Measurements from ENCODE around the gene CHCHD6. TPM values are rescaled to one million over a fixed set of nuclear protein-coding genes. Genes with fewer than 3 reads are reported as not detected.

Gene CHCHD6
- total RNA-seq, 3 donors from 2014 or later (not counting 1 experiment from before 2014, with no cell fraction given): 5.3 to 9.9 (median 8.3) TPM

DNA sequence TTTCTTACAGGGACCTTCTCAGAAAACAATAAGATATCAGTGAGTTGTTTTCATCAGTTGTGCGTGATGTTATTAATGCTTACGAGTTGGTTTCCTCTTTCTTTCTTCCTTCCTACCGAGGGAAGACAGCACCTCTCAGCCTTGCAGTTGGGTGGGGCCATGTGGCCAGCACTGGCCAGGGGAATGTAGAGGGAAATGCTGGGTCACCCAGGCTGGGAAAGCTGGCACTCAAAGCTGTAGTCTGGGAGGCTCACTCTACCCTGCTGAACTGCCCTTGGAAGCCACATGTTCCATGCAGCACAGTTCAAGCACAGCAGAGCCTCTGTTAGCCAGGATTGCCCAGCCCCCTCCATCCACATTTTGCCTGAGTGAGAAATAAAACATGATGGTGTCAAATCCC, 10.1 kb upstream of the CHCHD6 start:
- no peaks in the 10 kb centered on the region for H3K36me3 ChIP-seq (ENCODE audit: control insufficient read depth, insufficient read depth, low read length)
- no peaks in the 10 kb centered on the region for H3K27me3 ChIP-seq (ENCODE audit: control insufficient read depth, insufficient read depth, low read length)
- Mint-ChIP-seq H3K36me3 (no peaks in the 10 kb centered on the region), H3K4me1 (no peaks in the 10 kb centered on the region), H3K4me3 (no peak overlapping the region), H3K27me3 (ENCODE audit: low read depth in 2 of 2) (peaks cover 32 to 34% of the 10 kb centered on the region in 2 donors), H3K9me3 (no peaks in the 10 kb centered on the region), H3K27ac (no peak overlapping the region)
- TF ChIP-seq, protein P1, sequence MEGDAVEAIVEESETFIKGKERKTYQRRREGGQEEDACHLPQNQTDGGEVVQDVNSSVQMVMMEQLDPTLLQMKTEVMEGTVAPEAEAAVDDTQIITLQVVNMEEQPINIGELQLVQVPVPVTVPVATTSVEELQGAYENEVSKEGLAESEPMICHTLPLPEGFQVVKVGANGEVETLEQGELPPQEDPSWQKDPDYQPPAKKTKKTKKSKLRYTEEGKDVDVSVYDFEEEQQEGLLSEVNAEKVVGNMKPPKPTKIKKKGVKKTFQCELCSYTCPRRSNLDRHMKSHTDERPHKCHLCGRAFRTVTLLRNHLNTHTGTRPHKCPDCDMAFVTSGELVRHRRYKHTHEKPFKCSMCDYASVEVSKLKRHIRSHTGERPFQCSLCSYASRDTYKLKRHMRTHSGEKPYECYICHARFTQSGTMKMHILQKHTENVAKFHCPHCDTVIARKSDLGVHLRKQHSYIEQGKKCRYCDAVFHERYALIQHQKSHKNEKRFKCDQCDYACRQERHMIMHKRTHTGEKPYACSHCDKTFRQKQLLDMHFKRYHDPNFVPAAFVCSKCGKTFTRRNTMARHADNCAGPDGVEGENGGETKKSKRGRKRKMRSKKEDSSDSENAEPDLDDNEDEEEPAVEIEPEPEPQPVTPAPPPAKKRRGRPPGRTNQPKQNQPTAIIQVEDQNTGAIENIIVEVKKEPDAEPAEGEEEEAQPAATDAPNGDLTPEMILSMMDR (IDR thresholded peaks at IDR 0.05): no peak
- DNase-seq (no peak), ATAC-seq (no peak)
- 17% methylated on average over 2 of the region's 3 CpGs for WGBS (ENCODE audit: insufficient coverage)
- no peak overlapping the region for H3K27ac ChIP-seq (ENCODE audit: low read length)
- intact Hi-C loops (cut with micrococcal nuclease): no loop called here
- H3K9me3 ChIP-seq (ENCODE audit: control insufficient read depth, insufficient read depth, low read length): no peaks in the 10 kb centered on the region
- no peak overlapping the region for H3K4me3 ChIP-seq (ENCODE audit: low read length)
- H3K4me1 ChIP-seq (ENCODE audit: control insufficient read depth, insufficient read depth, low read length): no peaks in the 10 kb centered on the region

DNA sequence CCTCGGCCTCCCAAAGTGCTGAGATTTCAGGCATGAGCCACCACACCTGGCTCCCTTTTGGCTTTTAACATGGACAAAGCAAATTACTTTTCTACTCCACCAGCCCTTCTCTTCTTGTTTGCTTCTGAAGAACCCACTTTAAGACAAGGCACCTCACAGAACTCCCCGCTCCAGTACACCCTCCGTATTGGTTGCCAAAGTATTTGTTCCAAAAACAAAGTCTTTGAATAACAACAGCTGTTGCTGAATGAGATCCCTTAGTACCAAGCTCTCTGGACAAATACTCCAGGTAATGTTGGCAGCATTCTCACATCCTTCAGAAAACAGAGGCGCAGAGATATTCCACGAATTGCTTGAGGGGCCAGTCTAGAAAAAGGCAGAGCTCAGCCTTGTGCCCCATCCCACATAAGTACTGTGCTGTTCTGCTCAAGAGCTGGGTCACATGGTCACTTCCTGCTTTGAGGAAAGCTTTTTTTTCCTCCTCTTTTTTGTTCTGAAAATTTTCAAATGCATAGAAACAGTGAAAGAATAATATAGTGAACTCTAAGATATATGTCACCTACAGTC, 7.3 kb upstream of the CHCHD6 start:
- H3K27me3 Mint-ChIP-seq (ENCODE audit: low read depth in 2 of 2): peaks cover 42 to 53% of the 10 kb centered on the region in 2 donors
- 83% methylated on average over 5 of the region's 5 CpGs for WGBS (ENCODE audit: insufficient coverage)
- TF ChIP-seq, protein P1 (IDR thresholded peaks at IDR 0.05): no peak

DNA sequence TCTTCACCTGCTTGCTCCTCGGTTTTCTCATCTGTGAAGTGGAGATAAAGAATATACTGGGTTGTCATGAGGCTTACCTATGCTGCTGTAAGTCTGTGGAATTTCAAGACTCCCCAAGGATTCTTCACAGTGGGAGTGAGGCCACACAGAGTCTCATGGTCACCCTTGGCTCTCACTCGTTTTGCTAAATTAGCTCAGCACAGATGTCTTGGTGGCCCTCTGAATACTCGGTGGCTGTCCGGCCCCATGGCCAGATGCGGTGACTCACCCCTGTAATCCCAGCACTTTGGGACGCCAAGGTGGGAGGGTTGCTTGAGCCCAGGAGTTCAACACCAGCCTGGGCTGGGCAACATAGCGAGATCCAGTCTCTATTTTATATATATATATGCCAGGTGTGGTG, 5.0 kb upstream of the CHCHD6 start:
- no peaks in the 10 kb centered on the region for H3K36me3 ChIP-seq (ENCODE audit: control insufficient read depth, insufficient read depth, low read length)
- no peaks in the 10 kb centered on the region for H3K36me3 Mint-ChIP-seq
- peaks cover 8% of the 10 kb centered on the region in 2 donors for H3K4me1 Mint-ChIP-seq
- intact Hi-C loops (cut with micrococcal nuclease): no loop called here
- H3K27me3 Mint-ChIP-seq (ENCODE audit: low read depth in 2 of 2): peaks cover 54 to 66% of the 10 kb centered on the region in 2 donors
- peaks cover 6% of the 10 kb centered on the region for H3K27me3 ChIP-seq (ENCODE audit: control insufficient read depth, insufficient read depth, low read length)
- no peak overlapping the region for H3K27ac Mint-ChIP-seq
- H3K27ac ChIP-seq (ENCODE audit: low read length): no peak overlapping the region
- H3K9me3 Mint-ChIP-seq: no peaks in the 10 kb centered on the region
- TF ChIP-seq, protein P1 (IDR thresholded peaks at IDR 0.05): no peak
- H3K4me3 Mint-ChIP-seq: no peak overlapping the region
- H3K4me1 ChIP-seq (ENCODE audit: control insufficient read depth, insufficient read depth, low read length): peaks cover 7% of the 10 kb centered on the region
- 84% methylated on average over 6 of the region's 7 CpGs for WGBS (ENCODE audit: insufficient coverage)
- H3K4me3 ChIP-seq (ENCODE audit: low read length): no peak overlapping the region
- DNase-seq (no peak), ATAC-seq (no peak)
- H3K9me3 ChIP-seq (ENCODE audit: control insufficient read depth, insufficient read depth, low read length): no peaks in the 10 kb centered on the region

More for the DNA sequence above, 7.3 kb upstream of the CHCHD6 start:
- no peaks in the 10 kb centered on the region for H3K9me3 ChIP-seq (ENCODE audit: control insufficient read depth, insufficient read depth, low read length)
- no peak for ATAC-seq
- H3K4me3 ChIP-seq (ENCODE audit: low read length): no peak overlapping the region
- no peaks in the 10 kb centered on the region for H3K4me1 Mint-ChIP-seq
- H3K4me3 Mint-ChIP-seq: no peak overlapping the region
- no peaks in the 10 kb centered on the region for H3K36me3 Mint-ChIP-seq
- no peak overlapping the region for H3K27ac ChIP-seq (ENCODE audit: low read length)
- H3K27me3 ChIP-seq (ENCODE audit: control insufficient read depth, insufficient read depth, low read length): peaks cover 2% of the 10 kb centered on the region
- intact Hi-C loops (cut with micrococcal nuclease): no loop called here
- no peak for DNase-seq
- H3K9me3 Mint-ChIP-seq: no peaks in the 10 kb centered on the region
- no peak overlapping the region for H3K27ac Mint-ChIP-seq
- no peaks in the 10 kb centered on the region for H3K4me1 ChIP-seq (ENCODE audit: control insufficient read depth, insufficient read depth, low read length)
- H3K36me3 ChIP-seq (ENCODE audit: control insufficient read depth, insufficient read depth, low read length): no peaks in the 10 kb centered on the region
